ENCODE data around the gene UNC80.

Gene UNC80

GRCh38 chr2:210020138-210020537, 248.5 kb downstream of the UNC80 start:
- no peak for DNase-seq

- DNase-seq = no peak
These were observed 251.2 kb downstream of the UNC80 start for GRCh38 chr2:210022824-210023223.

GRCh38 chr2:210027608-210028007, 256.0 kb downstream of the UNC80 start:
- DNase-seq = no peak

- no peak for DNase-seq
These were observed 256.5 kb downstream of the UNC80 start for GRCh38 chr2:210028178-210028577.

GRCh38 chr2:210034087-210034683, 262.6 kb downstream of the UNC80 start:
- DNase-seq = no peak

GRCh38 chr2:210035679-210036078, 264.0 kb downstream of the UNC80 start:
- DNase-seq = no peak

GRCh38 chr2:210038078-210038477, 266.4 kb downstream of the UNC80 start:
- no peak for DNase-seq

- no peak for DNase-seq
These were observed 275.3 kb downstream of the UNC80 start for GRCh38 chr2:210046851-210047500.
